A549 (cell line): ENCODE measurements around the gene SERPINF2. TPM values are rescaled to one million over a fixed set of nuclear protein-coding genes. Genes with fewer than 3 reads are reported as not detected.
"Not testable (repeated sequence)": the region's sequence is repeated elsewhere in the genome, so short reads cannot be mapped to it uniquely, and the experiment has no call there.

ENCODE experiments used
- ATAC-seq, 2 experiments: fragments of 200-7000 bp in 1 of 2; fragments of >200 bp in 1 of 2; cut with Nextera tagmentation in 1 of 2; cut with Tn5 transposase in 1 of 2; 3 replicates each; pipeline versions ENCODE4 v1.8.0 to v1.9.1; 2018 to 2020; ENCODE audit warnings: mild to moderate bottlenecking in 1 of 2, moderate library complexity in 1 of 2
- CTCF ChIA-PET: fragments of 300-600 bp; sonication (Branson Sonifier 250); formaldehyde crosslinking; extraction: SDS; loops from one replicate; lab custom pipeline; 2021; ENCODE audit warnings: antibody characterized with exemption, inconsistent platforms; lab: Yijun Ruan, JAX
- POLR2A ChIA-PET: fragments of 350-600 bp; formaldehyde crosslinking; extraction: SDS; loops from one replicate; lab custom pipeline; 2021; ENCODE audit warnings: antibody characterized with exemption, inconsistent platforms; lab: Yijun Ruan, JAX
- DNase-seq, 2 experiments: peaks; one replicate each; pipeline versions ENCODE4 v3.0.0 to v3.0.0-alpha.2; 2011 to 2016; ENCODE audit warnings: low read depth in 1 of 2, low spot score in 1 of 2
- FAIRE-seq: peaks from 2 replicates; lab custom pipeline; 2011; peaks lifted over from hg19 to GRCh38; lab: Jason Lieb, UNC
- H3K27ac ChIP-seq, 2 experiments: fragments of >200 bp; sonication (Bioruptor Twin); formaldehyde crosslinking; 3 replicates each; pipeline ENCODE4 v1.5.1; 2016 to 2017
- H3K4me1 ChIP-seq: fragments of >200 bp; sonication (Bioruptor Twin); formaldehyde crosslinking; 3 replicates; pipeline ENCODE4 v1.6.1; 2016
- H3K4me2 ChIP-seq: fragments of >200 bp; sonication (Bioruptor Twin); formaldehyde crosslinking; 3 replicates; pipeline ENCODE4 v1.6.1; 2016
- H3K4me3 ChIP-seq: fragments of >200 bp; sonication (Bioruptor Twin); formaldehyde crosslinking; 3 replicates; pipeline ENCODE4 v1.5.1; 2016
- H3K9me3 ChIP-seq: fragments of >200 bp; sonication (Bioruptor Twin); formaldehyde crosslinking; 3 replicates; pipeline ENCODE4 v1.6.1; 2016
- CBX2 ChIP-seq: fragments of 200-600 bp; sonication (generic); IDR thresholded peaks from 2 replicates; pipeline ENCODE4 v1.6.1; 2016; ENCODE audit warnings: low read depth, mild to moderate bottlenecking, borderline replicate concordance
- CEBPB ChIP-seq, 2 experiments: fragments of >200 bp in 1 of 2; sonication (Bioruptor Twin) in 1 of 2; formaldehyde crosslinking in 1 of 2; IDR thresholded peaks; 2 replicates each; pipeline ENCODE4 v1.6.1; 2012 to 2016
- CHD2 ChIP-seq: fragments of 150-350 bp; IDR thresholded peaks from 2 replicates; pipeline ENCODE4 v1.6.1; 2014; ENCODE audit warnings: low read length; ENCODE audit not compliant: partially characterized antibody
- FOSB ChIP-seq: fragments of 250-450 bp; sonication (Bioruptor Pico); IDR thresholded peaks from 2 replicates; pipeline ENCODE4 v1.5.0; 2020; ENCODE audit warnings: mild to moderate bottlenecking, moderate library complexity
- FOXS1 ChIP-seq: fragments of 250-450 bp; sonication (Bioruptor Pico); IDR thresholded peaks from 2 replicates; pipeline ENCODE4 v1.5.0; 2020; ENCODE audit warnings: mild to moderate bottlenecking, moderate library complexity
- HEYL ChIP-seq: fragments of 250-450 bp; sonication (Bioruptor Pico); IDR thresholded peaks from 2 replicates; pipeline ENCODE4 v1.8.0; 2021; ENCODE audit warnings: mild to moderate bottlenecking, moderate library complexity
- HOXB13 ChIP-seq: fragments of 250-450 bp; sonication (Bioruptor Pico); IDR thresholded peaks from 2 replicates; pipeline ENCODE4 v1.5.0; 2020; ENCODE audit warnings: low read depth, mild to moderate bottlenecking, moderate library complexity
- JUNB ChIP-seq: fragments of >200 bp; sonication (Bioruptor Twin); formaldehyde crosslinking; IDR thresholded peaks from 2 replicates; pipeline ENCODE4 v1.6.1; 2016
- POLR2A ChIP-seq: IDR thresholded peaks from 2 replicates; pipeline ENCODE4 v1.6.1; 2012; ENCODE audit warnings: mild to moderate bottlenecking, low read length
- POLR2AphosphoS2 ChIP-seq: conservative IDR thresholded peaks from 2 replicates; pipeline ENCODE4 v1.6.1; 2012; ENCODE audit warnings: low read length, improper control_type of control experiment, inconsistent platforms
- RAD21 ChIP-seq, 2 experiments: fragments of >200 bp in 1 of 2; sonication (Bioruptor Twin) in 1 of 2; formaldehyde crosslinking in 1 of 2; IDR thresholded peaks in 1 of 2; conservative IDR thresholded peaks in 1 of 2; 2 replicates in 1 of 2; 3 replicates in 1 of 2; pipeline ENCODE4 v1.6.1; 2012 to 2018; ENCODE audit warnings: inconsistent platforms in 1 of 2
- ZC3H11A ChIP-seq: fragments of 450-650 bp; IDR thresholded peaks from 2 replicates; pipeline ENCODE4 v1.6.1; 2014; ENCODE audit warnings: antibody characterized with exemption, mild to moderate bottlenecking
- ZNF302 ChIP-seq: fragments of 250-450 bp; sonication (Bioruptor Pico); IDR thresholded peaks from 2 replicates; pipeline ENCODE4 v1.9.0; 2021; ENCODE audit warnings: inconsistent platforms, mild to moderate bottlenecking, moderate library complexity
- ZSCAN20 ChIP-seq: fragments of 250-450 bp; sonication (Bioruptor Pico); IDR thresholded peaks from 2 replicates; pipeline ENCODE4 v1.8.0; 2022; ENCODE audit warnings: mild to moderate bottlenecking, moderate library complexity
- WGBS: methylation state at CpG from one replicate; pipeline ENCODE4 v1.1.6; 2017; ENCODE audit errors: missing lambda C conversion rate; 5-methylcytosine and 5-hydroxymethylcytosine counted together
- polyA plus RNA-seq, 4 experiments: library from polyadenylated mRNA; depleted of rRNA in 3 of 4; stranded (reverse); fragments of >200 nt; fragmentation: RNase III in 1 of 4; extraction: RNeasy Plus Mini Kit Qiagen cat#74134 plus additional on column Dnase treatment in 1 of 4; gene quantifications; 2 replicates in 3 of 4; 3 replicates in 1 of 4; pipeline ENCODE4 v1.2.3, GENCODE V29; 2011 to 2017
- TF ChIP-seq, protein P1 (sequence below): IDR thresholded peaks from 2 replicates; pipeline ENCODE4 v1.6.1; 2012
- TF ChIP-seq, protein P2 (sequence below): fragments of >200 bp; sonication (Bioruptor Twin); formaldehyde crosslinking; IDR thresholded peaks from 3 replicates; pipeline ENCODE4 v1.6.1; 2016
- TF ChIP-seq, protein P3 (sequence below): fragments of 250-450 bp; sonication (Bioruptor Pico); IDR thresholded peaks from 2 replicates; pipeline ENCODE4 v1.5.0; 2021; ENCODE audit warnings: mild to moderate bottlenecking, moderate library complexity, borderline replicate concordance
- TF ChIP-seq, protein P4 (sequence below): fragments of 450-650 bp; IDR thresholded peaks from 2 replicates; pipeline ENCODE4 v1.6.1; 2014; ENCODE audit warnings: antibody characterized with exemption

The SERPINF2 gene
- polyA plus RNA-seq, 2 of the 4 experiments (the other 2 are of a cell fraction) = 2.1 to 2.9 TPM

DNA sequence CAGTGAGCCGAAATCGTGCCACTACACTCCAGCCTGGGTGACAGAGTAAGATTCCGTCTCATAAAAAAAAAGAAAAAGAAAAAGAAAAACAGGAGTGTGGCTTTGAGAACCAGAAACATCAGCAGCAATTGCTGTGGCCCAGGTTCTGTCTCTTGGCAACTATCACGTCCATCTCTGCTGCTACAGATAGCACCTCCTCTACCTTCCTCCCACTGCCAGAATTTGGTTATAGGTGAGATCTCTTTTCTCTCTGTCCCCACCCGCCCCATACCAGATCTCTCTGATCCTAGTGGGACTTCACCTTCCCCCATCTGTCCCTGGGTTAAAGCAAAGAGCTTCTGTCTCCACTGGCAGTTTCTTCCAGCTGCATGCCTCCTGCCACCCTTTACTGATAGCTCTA, 35.6 kb upstream of the SERPINF2 start:
- ChIA-PET POLR2A (interaction anchor here (1.7 kb wide), 1 partner anchor 10 kb away, joined by 6 read pairs; no protein-coding TSS in a partner anchor), CTCF (interaction anchor here (0.6 to 8.4 kb wide), 5 partner anchors 38 to 364 kb away, joined by 3 to 43 read pairs (median 4); partner anchors contain the start of gene RILP)
- no peak for TF ChIP-seq ZC3H11A
- TF ChIP-seq, protein P1, sequence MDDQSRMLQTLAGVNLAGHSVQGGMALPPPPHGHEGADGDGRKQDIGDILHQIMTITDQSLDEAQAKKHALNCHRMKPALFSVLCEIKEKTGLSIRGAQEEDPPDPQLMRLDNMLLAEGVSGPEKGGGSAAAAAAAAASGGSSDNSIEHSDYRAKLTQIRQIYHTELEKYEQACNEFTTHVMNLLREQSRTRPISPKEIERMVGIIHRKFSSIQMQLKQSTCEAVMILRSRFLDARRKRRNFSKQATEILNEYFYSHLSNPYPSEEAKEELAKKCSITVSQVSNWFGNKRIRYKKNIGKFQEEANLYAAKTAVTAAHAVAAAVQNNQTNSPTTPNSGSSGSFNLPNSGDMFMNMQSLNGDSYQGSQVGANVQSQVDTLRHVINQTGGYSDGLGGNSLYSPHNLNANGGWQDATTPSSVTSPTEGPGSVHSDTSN = no peak
- TF ChIP-seq, protein P2, sequence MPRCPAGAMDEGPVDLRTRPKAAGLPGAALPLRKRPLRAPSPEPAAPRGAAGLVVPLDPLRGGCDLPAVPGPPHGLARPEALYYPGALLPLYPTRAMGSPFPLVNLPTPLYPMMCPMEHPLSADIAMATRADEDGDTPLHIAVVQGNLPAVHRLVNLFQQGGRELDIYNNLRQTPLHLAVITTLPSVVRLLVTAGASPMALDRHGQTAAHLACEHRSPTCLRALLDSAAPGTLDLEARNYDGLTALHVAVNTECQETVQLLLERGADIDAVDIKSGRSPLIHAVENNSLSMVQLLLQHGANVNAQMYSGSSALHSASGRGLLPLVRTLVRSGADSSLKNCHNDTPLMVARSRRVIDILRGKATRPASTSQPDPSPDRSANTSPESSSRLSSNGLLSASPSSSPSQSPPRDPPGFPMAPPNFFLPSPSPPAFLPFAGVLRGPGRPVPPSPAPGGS = no peak
- TF ChIP-seq HEYL (CRISPR knock-in tag) = no peak
- no peak for TF ChIP-seq ZNF302 (CRISPR knock-in tag)
- no peak for TF ChIP-seq RAD21 (conservative IDR thresholded peaks at IDR 0.05 in 1 of 2, IDR thresholded peaks at IDR 0.05 in 1 of 2)
- no peak for TF ChIP-seq HOXB13 (CRISPR knock-in tag)
- no peak for TF ChIP-seq POLR2A
- TF ChIP-seq CBX2 = no peak
- no peak for TF ChIP-seq CEBPB (IDR thresholded peaks at IDR 0.05)
- no peak for TF ChIP-seq FOXS1 (CRISPR knock-in tag)
- TF ChIP-seq CHD2 = no peak
- TF ChIP-seq JUNB = no peak
- TF ChIP-seq FOSB = no peak
- TF ChIP-seq ZSCAN20 = no peak
- no peak for TF ChIP-seq POLR2AphosphoS2
- TF ChIP-seq, protein P3, sequence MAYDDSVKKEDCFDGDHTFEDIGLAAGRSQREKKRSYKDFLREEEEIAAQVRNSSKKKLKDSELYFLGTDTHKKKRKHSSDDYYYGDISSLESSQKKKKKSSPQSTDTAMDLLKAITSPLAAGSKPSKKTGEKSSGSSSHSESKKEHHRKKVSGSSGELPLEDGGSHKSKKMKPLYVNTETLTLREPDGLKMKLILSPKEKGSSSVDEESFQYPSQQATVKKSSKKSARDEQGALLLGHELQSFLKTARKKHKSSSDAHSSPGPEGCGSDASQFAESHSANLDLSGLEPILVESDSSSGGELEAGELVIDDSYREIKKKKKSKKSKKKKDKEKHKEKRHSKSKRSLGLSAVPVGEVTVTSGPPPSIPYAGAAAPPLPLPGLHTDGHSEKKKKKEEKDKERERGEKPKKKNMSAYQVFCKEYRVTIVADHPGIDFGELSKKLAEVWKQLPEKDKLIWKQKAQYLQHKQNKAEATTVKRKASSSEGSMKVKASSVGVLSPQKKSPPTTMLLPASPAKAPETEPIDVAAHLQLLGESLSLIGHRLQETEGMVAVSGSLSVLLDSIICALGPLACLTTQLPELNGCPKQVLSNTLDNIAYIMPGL (CRISPR knock-in tag) = no peak
- TF ChIP-seq, protein P4, sequence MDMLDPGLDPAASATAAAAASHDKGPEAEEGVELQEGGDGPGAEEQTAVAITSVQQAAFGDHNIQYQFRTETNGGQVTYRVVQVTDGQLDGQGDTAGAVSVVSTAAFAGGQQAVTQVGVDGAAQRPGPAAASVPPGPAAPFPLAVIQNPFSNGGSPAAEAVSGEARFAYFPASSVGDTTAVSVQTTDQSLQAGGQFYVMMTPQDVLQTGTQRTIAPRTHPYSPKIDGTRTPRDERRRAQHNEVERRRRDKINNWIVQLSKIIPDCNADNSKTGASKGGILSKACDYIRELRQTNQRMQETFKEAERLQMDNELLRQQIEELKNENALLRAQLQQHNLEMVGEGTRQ = no peak
- H3K9me3 ChIP-seq = no peaks in the 10 kb centered on the region
- peaks cover 22% of the 10 kb centered on the region for H3K4me1 ChIP-seq
- FAIRE-seq (no peak), DNase-seq (no peak), ATAC-seq (no peak)
- H3K4me2 ChIP-seq = no peak overlapping the region
- no peak overlapping the region for H3K4me3 ChIP-seq
- no peak overlapping the region for H3K27ac ChIP-seq
- 91% methylated on average over 5 of the region's 5 CpGs for WGBS

DNA sequence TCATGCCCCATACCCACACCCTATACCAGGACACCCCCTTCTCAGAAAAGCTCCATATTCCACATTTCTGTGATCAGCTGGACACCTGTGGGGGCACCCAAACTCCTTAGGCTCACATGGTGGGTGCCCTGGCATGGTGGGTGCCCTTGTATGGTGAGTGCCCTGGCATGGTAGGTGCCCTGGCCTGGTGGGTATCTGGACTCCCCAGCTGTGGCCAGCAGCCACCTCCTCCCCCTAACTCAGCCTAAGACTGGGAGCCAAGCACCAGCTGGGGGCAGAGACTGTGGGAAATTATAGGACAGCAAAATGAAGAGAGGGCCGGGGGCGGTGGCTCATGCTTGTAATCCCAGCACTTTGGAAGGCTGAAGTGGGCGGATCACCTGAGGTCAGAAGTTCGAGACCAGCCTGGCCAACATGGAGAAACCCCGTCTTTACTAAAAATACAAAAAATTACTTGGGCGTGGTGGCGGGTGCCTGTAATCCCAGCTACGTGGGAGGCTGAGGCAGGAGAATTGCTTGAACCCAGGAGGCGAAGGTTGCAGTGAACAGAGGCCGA, 33.8 kb upstream of the SERPINF2 start:
- H3K4me3 ChIP-seq, H3K9me3 ChIP-seq, DNase-seq, FAIRE-seq, ATAC-seq: not testable (repeated sequence)
- Histone ChIP-seq H3K4me2 (peak overlapping the region; percentile 88), H3K4me1 (peaks cover 39% of the 10 kb centered on the region), H3K27ac (peak overlapping the region in 1 of 2 experiments; percentile 93; a peak in 2 of 6 replicates)
- POLR2A ChIA-PET = interaction anchor here (0.8 kb wide), 1 partner anchor 60 kb away, joined by 3 read pairs; no protein-coding TSS in a partner anchor
- CTCF ChIA-PET = interaction anchor here (0.5 to 8.4 kb wide), 9 partner anchors 8 to 123 kb away, joined by 3 to 43 read pairs (median 3); no protein-coding TSS in a partner anchor
- 93% methylated on average over 10 of the region's 10 CpGs for WGBS
